ENCODE data around the gene PEX13. TPM values are rescaled to one million over a fixed set of nuclear protein-coding genes. Genes with fewer than 3 reads are reported as not detected.
"Not testable (repeated sequence)": the region's sequence is repeated elsewhere in the genome, so short reads cannot be mapped to it uniquely, and the experiment has no call there.

The PEX13 gene
- total RNA-seq, 2 donors from 2014 or later: 16.5 to 19.9 TPM

DNA sequence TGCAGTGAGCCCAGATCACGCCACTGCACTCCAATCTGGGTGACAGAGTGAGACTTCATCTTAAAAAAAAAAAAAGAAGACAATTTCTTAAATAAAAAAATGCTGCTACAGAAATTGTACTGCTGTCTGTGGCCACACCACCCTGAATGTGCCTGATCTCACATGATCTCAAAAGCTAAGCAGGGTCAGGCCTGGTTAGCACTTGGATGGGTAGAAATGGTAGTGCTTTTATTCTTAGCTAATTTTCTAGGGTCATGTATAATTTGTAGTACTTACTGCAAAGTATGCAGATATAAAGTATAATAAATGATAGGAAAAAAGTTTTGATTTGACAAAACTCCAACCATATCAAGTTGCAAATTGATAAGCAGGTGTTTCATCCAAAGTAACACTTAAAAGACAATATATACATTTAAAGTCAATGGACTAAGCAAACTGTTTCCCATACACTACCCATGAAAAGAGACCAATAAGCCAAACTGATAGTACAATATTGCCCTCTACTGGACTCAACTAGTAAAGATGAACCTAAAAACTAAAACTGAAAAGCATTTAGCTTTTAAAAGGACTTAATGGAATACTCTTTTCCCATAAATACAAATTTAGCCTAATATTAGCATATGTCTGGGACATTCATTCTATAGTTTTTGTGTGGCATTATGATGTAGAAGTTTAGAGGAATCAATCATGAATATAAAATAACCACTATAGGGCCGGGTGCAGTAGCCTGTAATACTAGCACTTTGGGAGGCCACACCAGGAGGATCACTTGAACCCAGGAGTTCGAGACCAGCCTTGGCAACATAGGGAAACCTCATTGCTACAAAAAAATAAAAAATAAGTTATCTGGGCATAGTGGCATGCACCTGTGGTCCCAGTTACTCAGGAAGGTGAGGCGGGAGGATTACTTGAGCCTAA is 18.6 kb upstream of the PEX13 start:
- ATAC-seq (peak in 1 of 2 donors; percentile 38), DNase-seq (no peak)
- intact Hi-C loops (cut with DNase I): loop anchor here (2.0 to 5.0 kb wide), 3 partner anchors 202 to 292 kb away; no protein-coding TSS in a partner anchor

DNA sequence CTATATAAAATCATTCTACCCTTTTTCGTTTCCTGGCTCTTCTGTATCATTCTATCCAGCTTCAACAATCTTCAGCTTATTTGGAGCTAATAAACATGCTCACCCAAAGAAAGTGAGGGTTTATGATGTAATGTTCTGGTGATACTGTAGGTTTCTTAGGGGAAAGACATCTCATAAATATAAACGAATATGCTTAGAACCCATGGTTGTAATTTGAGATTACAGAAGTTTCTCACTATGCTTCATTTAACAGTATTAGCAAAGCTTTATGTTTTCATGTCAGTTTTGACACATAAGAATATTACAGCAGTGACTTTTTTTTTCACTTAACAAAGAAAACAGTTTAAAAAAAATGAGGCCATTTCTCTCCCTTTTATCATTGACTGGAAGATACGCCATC is 11.8 kb upstream of the PEX13 start:
- intact Hi-C loops (cut with DNase I): loop anchor here in 1 of 2 donors (10.0 kb wide), 1 partner anchor 211 kb away; no protein-coding TSS in a partner anchor
- DNase-seq: no peak
- no peak for ATAC-seq

DNA sequence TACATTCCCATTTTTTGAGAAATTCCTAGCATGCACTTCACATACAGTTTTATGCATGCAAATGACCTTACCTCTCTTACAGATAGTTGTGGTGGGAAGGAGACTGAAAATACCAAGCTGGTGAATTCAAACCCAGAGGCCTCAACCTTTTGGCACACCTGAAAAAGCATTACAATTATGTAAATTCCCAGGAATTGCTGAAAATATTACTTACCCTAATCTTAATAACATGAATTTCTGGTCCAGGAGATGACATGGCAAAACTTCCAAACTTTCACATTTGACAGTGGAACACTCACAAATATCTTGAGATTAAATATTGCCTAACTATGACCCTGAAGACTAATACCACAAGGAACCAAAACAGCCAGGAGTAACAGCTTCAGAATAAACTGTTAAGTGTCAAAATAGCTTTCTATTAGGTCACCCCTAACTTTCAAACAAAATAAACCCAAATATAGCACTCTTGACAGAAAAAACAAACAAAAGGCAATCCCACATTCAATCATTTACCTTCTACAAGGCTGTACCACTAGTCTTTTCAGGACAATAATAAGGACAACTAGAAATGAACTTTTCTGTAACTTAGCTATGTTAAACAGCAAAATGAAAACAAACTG is 10.9 kb upstream of the PEX13 start:
- no peak for ATAC-seq
- intact Hi-C loops (cut with DNase I): loop anchor here in 1 of 2 donors (10.0 kb wide), 1 partner anchor 212 kb away; no protein-coding TSS in a partner anchor

DNA sequence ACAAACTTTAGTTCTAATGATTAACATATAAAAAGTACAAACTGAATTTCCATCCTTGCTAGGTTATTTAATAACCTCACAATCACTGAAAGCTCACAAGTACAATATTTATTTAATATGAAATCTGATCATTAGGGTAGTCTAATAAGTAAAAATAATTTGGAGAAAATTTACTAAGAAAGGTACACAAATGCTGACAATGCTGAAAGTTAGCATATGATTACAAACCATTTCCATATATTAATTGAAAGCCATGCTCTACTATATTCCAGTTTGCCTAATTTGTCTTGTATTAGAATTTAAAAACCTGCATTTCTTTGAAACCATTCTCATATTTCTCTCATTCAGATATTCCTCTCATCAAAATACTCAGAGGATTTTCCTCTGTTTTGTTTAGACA is 8.2 kb upstream of the PEX13 start:
- DNase-seq (no peak), ATAC-seq (no peak)
- intact Hi-C loops (cut with DNase I): loop anchor here in 1 of 2 donors (10.0 kb wide), 1 partner anchor 215 kb away; no protein-coding TSS in a partner anchor

More for the DNA sequence above, 10.9 kb upstream of the PEX13 start:
- DNase-seq: no peak

DNA sequence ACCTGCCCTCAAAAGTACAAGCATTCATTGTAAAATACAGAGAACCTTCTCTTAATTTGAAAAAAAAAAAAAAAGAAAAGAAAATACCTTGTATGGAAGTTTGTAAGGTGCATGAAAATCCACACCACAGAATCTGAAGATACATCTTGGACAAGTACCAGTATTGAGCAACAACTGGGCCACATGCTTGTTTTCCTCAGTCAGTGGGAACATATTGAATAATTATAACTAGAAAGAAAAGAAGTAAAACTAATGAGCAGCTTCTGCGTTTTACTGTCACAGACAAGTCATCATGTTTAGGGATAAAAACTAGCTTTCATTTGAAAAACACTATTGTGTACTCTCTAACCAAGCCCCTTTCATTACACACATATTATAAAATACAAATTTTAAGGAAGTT is 5.8 kb upstream of the PEX13 start:
- ATAC-seq (no peak), DNase-seq (no peak)
- intact Hi-C loops (cut with DNase I): no loop called here

DNA sequence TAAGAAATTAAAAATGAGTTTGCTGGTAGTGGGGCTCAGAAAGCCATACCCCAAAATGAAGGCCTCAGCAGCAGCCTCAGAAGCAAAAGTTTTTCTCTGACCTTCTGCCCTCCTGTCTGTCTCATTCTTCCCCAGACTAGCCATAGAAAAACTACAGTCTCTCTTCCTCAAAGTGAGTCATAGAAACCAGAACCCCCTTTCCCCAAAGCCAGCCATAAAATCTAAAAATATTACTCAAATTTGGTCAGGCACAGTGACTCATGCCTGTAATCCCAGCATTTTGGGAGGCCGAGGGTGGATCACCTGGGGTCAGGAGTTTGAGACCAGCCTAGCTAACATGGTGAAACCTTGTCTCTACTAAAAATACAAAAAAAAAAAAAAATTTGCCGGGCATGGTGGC is 5.2 kb upstream of the PEX13 start:
- DNase-seq; intact Hi-C loops (cut with DNase I); ATAC-seq: not testable (repeated sequence)

DNA sequence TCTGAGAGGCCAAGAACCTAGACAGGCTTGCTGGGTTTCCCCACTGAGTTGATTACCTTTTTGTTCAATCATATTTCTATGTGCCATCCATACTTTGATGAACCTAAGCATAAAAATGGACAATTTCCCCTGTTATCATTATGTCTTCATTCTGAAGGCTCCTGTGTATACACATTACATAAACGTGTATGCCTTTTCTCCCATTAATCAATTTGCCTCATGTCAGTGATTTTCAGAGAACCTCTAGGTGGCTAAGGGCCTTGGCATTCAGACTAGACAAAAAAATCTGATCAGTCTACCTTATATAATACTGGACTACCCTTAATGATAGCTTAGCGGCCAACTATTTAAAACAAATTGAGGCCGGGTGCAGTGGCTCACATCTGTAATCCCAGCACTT is 4.1 kb upstream of the PEX13 start:
- DNase-seq (no peak), ATAC-seq (no peak)
- intact Hi-C loops (cut with DNase I): no loop called here

DNA sequence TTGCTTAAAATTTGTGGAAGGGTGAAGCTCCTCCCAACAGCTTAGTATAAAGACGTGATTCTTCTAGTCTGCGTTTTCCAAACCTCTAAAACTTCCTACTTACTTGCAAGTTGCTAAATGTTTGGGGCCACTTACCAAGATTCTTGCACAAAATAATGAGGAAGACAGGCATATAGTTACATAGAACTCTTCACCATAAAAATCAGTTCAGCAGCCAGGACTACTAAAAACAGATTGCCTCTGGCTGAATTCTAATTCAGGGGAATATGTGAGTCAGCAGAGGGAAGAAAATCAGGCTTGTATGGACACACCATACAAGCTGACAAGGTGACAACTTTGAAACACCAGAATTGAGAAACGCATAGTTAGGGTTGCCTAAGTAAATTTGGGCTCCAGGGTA is 2.8 kb upstream of the PEX13 start:
- intact Hi-C loops (cut with DNase I): no loop called here
- ATAC-seq: no peak
- DNase-seq: no peak

DNA sequence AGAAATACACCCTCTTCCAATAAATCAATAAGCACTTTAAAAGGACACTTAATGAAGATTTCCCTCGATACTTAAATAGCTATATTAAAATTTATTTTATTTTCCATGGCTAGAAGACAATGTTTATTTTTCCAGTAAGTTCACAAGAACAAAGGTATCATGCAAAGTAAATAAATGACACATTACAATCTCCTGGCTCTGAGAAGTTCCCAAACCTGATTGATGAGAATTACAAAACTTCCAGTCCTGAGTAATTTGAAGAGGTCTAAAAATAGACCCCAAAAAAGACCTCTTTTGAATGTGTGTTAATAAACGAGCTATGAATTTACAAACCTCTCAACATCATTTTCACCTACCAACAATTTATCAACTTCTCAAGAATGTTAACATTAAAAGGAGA is 1.5 kb upstream of the PEX13 start:
- intact Hi-C loops (cut with DNase I): no loop called here
- ATAC-seq: no peak
- DNase-seq: no peak

DNA sequence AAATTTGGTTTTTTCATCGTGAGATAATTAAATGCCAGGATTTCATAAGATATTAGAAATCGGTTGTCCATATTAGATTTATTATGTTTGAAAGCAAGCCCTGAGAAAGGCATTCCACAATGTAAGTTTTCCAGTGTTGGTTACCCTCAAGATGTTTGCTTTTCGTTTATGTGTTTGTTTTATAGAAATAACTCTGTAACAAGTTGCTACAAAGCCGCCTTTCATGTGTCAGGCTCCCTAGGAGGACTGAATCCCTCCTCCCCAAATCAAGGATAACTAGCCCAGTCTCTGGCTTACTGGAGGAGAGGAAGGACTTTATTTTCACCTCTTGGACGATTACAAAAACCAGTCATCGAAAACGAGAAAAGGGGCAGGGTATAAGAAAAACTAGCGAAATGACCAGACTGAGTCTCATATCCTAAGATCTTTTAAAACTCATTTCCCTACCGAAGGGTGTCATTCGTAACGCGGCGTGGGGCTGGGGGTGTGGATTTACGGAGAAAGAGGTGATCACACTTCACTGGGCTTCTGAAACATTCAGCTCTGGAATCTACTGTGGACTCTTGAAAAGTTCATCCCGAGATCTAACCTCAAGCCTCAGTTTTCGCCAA is 1.0 kb upstream of the PEX13 start:
- ATAC-seq (no peak), DNase-seq (no peak)
- intact Hi-C loops (cut with DNase I): no loop called here

DNA sequence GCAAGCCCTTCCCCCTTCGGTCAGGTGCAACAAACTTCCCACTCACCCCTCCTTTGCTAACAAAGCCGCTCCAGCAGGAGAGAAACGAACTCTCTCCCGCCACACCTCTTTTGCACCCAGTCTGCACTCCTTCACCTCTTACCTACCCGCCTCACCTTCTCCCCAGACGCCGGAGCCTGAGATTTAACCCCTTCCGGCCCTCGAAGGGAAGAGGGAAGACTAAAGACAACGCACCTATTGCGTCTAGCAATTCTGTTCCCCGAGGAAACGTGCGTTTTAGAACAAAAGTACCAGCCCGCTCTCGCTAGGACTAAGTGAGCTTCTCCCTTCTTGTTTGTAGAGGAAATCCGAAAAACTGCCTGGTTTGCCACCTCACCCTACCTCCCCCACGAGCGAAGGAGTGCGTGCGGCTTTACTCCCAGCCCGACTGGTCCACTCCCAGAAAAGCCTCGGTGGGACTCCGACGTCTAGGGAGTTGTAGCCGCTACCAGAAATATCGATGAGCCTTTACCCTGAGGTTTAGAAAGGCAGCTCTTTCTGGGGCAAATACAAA is 441 bp upstream of the PEX13 start:
- ATAC-seq (peak; percentile 83 to 94), DNase-seq (peak; percentile 64)
- intact Hi-C loops (cut with DNase I): no loop called here

DNA sequence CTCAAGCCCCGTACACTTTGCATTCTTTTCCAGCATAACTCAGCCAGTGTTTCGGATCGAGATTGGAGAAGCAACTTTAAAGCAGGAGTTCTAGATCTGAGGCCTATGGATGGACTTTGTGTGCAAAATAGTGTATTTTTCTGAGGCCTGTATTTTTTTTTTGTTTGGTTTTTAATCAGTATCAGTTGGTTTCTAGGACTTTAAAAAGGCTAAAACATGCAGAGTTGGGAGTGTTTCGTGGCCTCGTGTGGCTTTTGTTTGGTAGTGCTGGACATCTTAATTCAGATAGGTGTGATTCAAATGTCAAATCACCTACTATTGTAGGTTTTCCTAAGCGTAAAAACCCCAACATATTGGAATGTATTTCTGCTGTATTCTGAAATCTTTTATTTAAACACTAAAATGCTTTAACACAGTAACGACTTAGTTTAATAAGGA is 817 bp downstream of the PEX13 start:
- ATAC-seq: no peak
- intact Hi-C loops (cut with DNase I): no loop called here
- no peak for DNase-seq

DNA sequence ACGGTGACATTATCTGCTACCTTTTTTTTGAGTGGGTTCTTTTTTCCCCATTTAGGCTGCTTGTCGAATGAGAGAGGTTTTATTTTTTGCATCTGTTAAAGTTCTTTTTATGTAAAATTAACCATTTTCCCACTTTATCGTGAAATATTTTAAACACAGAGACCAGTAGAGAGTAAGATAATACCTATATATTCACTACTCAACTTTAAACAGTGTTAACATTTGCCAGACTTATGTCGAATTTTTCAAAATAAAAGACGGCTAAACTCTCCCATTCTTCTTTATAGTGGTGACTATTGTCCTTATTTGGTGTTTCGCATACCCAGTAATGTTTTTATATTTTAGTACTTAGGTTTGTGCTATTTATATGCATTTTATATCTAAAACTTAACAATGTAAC is 1.3 kb downstream of the PEX13 start:
- intact Hi-C loops (cut with DNase I): no loop called here
- no peak for ATAC-seq

DNA sequence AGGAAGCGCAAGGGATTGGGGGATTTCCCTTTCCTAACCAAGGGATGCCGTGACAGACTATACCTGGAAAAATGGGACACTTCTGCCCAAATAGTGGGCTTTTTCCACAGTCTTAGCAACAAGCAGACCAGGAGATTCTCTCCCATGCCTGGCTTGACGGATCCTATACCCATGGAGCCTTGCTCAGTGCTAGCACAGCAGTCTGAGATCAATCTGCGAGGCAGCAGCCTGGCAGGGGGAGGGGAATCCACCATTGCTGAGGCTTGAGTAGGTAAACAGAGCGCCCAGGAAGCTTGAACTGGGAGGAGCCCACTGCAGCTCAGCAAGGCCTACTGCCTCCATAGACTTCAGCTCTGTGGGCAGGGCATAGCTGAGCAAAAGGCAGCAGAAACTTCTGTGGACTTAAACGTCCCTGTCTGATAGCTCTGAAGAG is 3.7 kb downstream of the PEX13 start:
- DNase-seq: no peak

More for the DNA sequence above, 1.3 kb downstream of the PEX13 start:
- DNase-seq: no peak

DNA sequence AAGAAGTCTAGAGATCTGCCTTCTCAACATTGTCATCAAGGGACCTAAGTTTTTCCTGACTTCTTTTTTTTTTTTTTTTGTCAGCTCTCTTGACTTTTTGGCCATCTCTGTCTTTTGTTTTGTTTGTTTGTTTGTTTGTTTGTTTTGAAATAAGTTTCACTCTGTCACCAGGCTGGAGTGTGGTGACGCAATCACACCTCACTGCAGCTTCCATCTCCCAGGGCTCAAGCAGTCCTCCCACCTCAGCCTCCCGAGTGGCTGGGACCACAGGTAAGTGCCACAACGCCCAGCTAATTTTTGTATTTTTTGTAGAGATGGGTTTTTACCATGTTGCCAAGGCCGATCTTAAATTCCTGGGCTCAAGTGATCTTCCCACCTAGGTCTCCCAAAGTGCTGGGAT is 6.2 kb downstream of the PEX13 start:
- ATAC-seq (no peak), DNase-seq (no peak)
- intact Hi-C loops (cut with DNase I): no loop called here

More for the DNA sequence above, 3.7 kb downstream of the PEX13 start:
- intact Hi-C loops (cut with DNase I): no loop called here
- no peak for ATAC-seq

DNA sequence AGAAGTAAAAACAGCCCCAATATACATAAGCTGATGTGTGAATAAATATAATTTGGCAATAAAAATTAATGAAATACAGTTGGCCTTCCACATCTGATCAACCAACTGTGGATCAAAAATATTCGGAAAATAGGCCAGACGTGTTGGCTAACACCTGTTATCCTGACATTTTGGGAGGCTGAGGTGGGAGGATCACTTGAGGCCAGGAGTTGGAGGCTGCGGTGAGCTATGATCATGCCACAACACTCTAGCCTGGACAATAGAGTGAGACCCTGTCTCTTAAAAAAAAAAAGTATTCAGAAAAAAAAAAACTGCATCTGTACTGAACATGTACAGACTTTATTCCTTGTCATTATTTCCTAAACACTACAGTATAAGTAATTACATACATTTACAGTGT is 12.0 kb downstream of the PEX13 start:
- ATAC-seq (no peak), DNase-seq (no peak)
- intact Hi-C loops (cut with DNase I): no loop called here

DNA sequence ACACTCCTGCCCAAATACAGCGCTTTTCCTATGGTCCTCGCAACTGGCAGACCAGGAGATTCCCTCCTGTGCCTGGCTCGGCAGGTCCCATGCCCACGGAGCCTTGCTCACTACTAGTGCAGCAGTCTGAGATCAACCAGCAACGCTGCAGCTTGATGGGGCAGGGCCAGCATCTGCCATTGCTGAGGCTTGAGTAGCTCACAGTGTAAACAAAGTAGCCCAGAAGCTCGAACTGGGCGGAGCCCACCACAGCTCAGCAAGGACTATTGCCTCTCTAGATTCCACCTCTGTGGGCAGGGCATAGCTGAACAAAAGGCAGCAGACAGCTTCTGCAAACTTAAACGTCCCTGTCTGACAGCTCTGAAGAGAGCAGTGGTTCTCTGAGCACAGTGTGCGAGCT is 17.1 kb downstream of the PEX13 start:
- DNase-seq; ATAC-seq; intact Hi-C loops (cut with DNase I): not testable (repeated sequence)

DNA sequence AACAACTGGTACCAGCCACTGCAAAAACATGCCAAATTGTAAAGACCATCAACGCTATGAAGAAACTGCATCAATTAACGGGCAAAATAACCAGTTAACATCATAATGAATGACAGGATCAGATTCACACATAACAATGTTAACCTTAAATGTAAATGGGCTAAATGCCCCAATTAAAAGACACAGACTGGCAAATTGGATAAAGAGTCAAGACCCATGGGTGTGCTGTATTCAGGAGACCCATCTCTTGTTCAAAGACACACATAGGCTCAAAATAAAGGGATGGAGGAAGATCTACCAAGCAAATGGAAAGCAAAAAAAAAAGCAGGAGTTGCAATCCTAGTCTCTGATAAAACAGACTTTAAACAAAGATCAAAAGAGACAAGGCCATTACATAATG is 19.1 kb downstream of the PEX13 start:
- DNase-seq; ATAC-seq; intact Hi-C loops (cut with DNase I): not testable (repeated sequence)

DNA sequence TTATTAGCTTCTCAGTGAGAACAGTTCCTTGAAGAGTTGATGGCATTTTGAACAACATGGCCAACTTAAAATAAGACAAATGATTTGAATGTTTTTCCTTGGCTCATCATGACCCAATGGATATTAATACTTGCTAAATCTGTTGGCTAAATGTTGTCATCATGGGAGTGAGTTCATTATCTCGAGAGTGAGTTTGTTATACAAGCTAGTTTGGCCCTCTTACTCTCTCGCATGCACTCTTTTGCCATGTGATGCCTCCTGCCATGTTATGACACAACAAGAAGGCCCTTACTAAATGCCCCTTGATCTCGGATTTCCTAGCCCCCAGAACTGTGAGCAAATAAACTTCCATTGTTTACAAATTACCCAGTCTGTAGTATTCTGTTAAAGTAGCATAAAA is 25.3 kb downstream of the PEX13 start:
- DNase-seq (no peak), ATAC-seq (peak in 1 of 2 donors; percentile 43)
- intact Hi-C loops (cut with DNase I): no loop called here
